Upper lobe of left lung (tissue), 6 donors: ENCODE data around the gene SLC25A26. TPM values are rescaled to one million over a fixed set of nuclear protein-coding genes. Genes with fewer than 3 reads are reported as not detected.

ENCODE experiments used
- ATAC-seq, 2 donors: fragments of 200-7000 bp; cut with Tn5 transposase; one replicate each; pipeline ENCODE4 v1.9.1; 2022; ENCODE audit warnings: mild to moderate bottlenecking in 2 of 2, moderate library complexity in 2 of 2; ENCODE audit not compliant: low FRiP score in 2 of 2
- DNase-seq, 2 donors: peaks; one replicate each; pipeline ENCODE4 v3.0.0-alpha.2; 2019 to 2020
- H3K27ac ChIP-seq, 4 donors: fragments of 200-600 bp; sonication (generic); one replicate each; pipeline ENCODE4 v1.5.1; 2016 to 2019
- H3K27me3 ChIP-seq, 4 donors: fragments of 200-600 bp; sonication (generic); one replicate each; pipeline ENCODE4 v1.5.1; 2017 to 2019
- H3K36me3 ChIP-seq, 4 donors: fragments of 200-600 bp; sonication (generic); one replicate each; pipeline ENCODE4 v1.5.1; 2016 to 2019
- H3K4me1 ChIP-seq, 4 donors: fragments of 200-600 bp; sonication (generic); one replicate each; pipeline ENCODE4 v1.5.1; 2018 to 2019
- H3K4me3 ChIP-seq, 4 donors: fragments of 200-600 bp; sonication (generic); one replicate each; pipeline ENCODE4 v1.5.1; 2017 to 2019; ENCODE audit warnings: mild to moderate bottlenecking in 2 of 4, moderate library complexity in 1 of 4
- H3K9me3 ChIP-seq, 4 donors: fragments of 200-600 bp; sonication (generic); one replicate each; pipeline ENCODE4 v1.5.1; 2018 to 2019
- CTCF ChIP-seq, 6 experiments: fragments of 450-650 bp in 4 of 6; fragments of 200-600 bp in 2 of 6; sonication (generic) in 2 of 6; IDR thresholded peaks; one replicate each; pipeline ENCODE4 v1.5.1; 2016 to 2019; ENCODE audit warnings: antibody characterized with exemption in 6 of 6
- EP300 ChIP-seq, 4 donors: sonication (generic); formaldehyde crosslinking; IDR thresholded peaks; one replicate each; pipeline ENCODE4 v1.5.1; 2017; ENCODE audit warnings: antibody characterized with exemption in 4 of 4, control low read depth in 2 of 4
- POLR2A ChIP-seq, 4 donors: fragments of 450-650 bp; IDR thresholded peaks; one replicate each; pipeline ENCODE4 v1.5.1; 2016 to 2017; ENCODE audit warnings: antibody characterized with exemption in 4 of 4, mild to moderate bottlenecking in 2 of 4
- POLR2AphosphoS5 ChIP-seq, 2 donors: sonication (generic); formaldehyde crosslinking; IDR thresholded peaks; one replicate each; pipeline ENCODE4 v1.5.1; 2017; ENCODE audit warnings: antibody characterized with exemption in 2 of 2
- WGBS, 2 donors: methylation state at CpG; one replicate each; pipeline ENCODE4 v1.1.5; 2017 to 2018; 5-methylcytosine and 5-hydroxymethylcytosine counted together
- total RNA-seq, 6 donors: library from RNA; depleted of rRNA in 4 of 6; stranded (reverse); fragments of >200 nt in 4 of 6; gene quantifications; one replicate each; pipeline versions ENCODE4 v1.1.0 to v1.2.1, GENCODE V29; 2016 to 2021
- donor health status: DM: no; HTN: no; CAD: no; lungs with moderate emphysema.
- donor health status: DM: no; HTN: yes; CAD: no; lungs with severe emphysema.

The SLC25A26 gene
- total RNA-seq, 6 donors from 2014 or later: 8.4 to 18.8 (median 17.0) TPM

- DNase-seq (no peak), ATAC-seq (no peak)
- TF ChIP-seq EP300 (IDR thresholded peaks at IDR 0.05): no peak
- no peaks in the 10 kb centered on the region for H3K27me3 ChIP-seq
- H3K4me1 ChIP-seq: no peaks in the 10 kb centered on the region
- no peak overlapping the region for H3K27ac ChIP-seq
- H3K4me3 ChIP-seq: no peak overlapping the region
- H3K36me3 ChIP-seq: peaks cover 0 to 13% (median 0%) of the 10 kb centered on the region in 4 donors
- H3K9me3 ChIP-seq: no peaks in the 10 kb centered on the region
- WGBS, 2 donors: 94% methylated on average over 4 of the region's 4 CpGs
Measured at GRCh38 chr3:66260431-66260830, 39.6 kb downstream of the SLC25A26 start.

- DNase-seq: no peak
- WGBS, 2 donors: 85 to 99% methylated on average over 4 of the region's 4 CpGs
- Histone ChIP-seq H3K27me3 (no peaks in the 10 kb centered on the region), H3K36me3 (peaks cover 0 to 13% (median 0%) of the 10 kb centered on the region in 4 donors), H3K27ac (no peak overlapping the region), H3K9me3 (no peaks in the 10 kb centered on the region), H3K4me1 (no peaks in the 10 kb centered on the region), H3K4me3 (no peak overlapping the region)
- TF ChIP-seq POLR2AphosphoS5 (IDR thresholded peaks at IDR 0.05): no peak
- no peak for TF ChIP-seq EP300 (IDR thresholded peaks at IDR 0.05)
- ATAC-seq: no peak
Measured at GRCh38 chr3:66261355-66261754, 40.6 kb downstream of the SLC25A26 start.

- DNase-seq (no peak), ATAC-seq (no peak)
- Histone ChIP-seq H3K27me3 (no peaks in the 10 kb centered on the region), H3K4me3 (no peak overlapping the region), H3K9me3 (no peaks in the 10 kb centered on the region), H3K27ac (no peak overlapping the region), H3K4me1 (peaks cover 0 to 9% (median 5%) of the 10 kb centered on the region in 4 donors), H3K36me3 (peaks cover 0 to 7% (median 0%) of the 10 kb centered on the region in 4 donors)
- TF ChIP-seq EP300 (IDR thresholded peaks at IDR 0.05) (no peak), POLR2AphosphoS5 (IDR thresholded peaks at IDR 0.05) (no peak), POLR2A (IDR thresholded peaks at IDR 0.05) (no peak), CTCF (IDR thresholded peaks at IDR 0.05) (no peak)
- 93 to 97% methylated on average over 2 of the region's 2 CpGs for WGBS, 2 donors
Measured at GRCh38 chr3:66265649-66266048, 44.8 kb downstream of the SLC25A26 start.

- Histone ChIP-seq H3K27me3 (no peaks in the 10 kb centered on the region), H3K27ac (no peak overlapping the region), H3K4me1 (peaks cover 0 to 11% (median 5%) of the 10 kb centered on the region in 4 donors), H3K36me3 (peaks cover 0 to 7% (median 0%) of the 10 kb centered on the region in 4 donors), H3K4me3 (no peak overlapping the region), H3K9me3 (no peaks in the 10 kb centered on the region)
- no peak for ATAC-seq
- DNase-seq: no peak
- TF ChIP-seq EP300 (IDR thresholded peaks at IDR 0.05): no peak
Measured at GRCh38 chr3:66266551-66266950, 45.8 kb downstream of the SLC25A26 start.

- Histone ChIP-seq H3K9me3 (no peaks in the 10 kb centered on the region), H3K4me1 (peaks cover 0 to 11% (median 5%) of the 10 kb centered on the region in 4 donors), H3K4me3 (no peak overlapping the region), H3K27ac (no peak overlapping the region), H3K27me3 (no peaks in the 10 kb centered on the region), H3K36me3 (peaks cover 0 to 4% (median 0%) of the 10 kb centered on the region in 4 donors)
- TF ChIP-seq CTCF (IDR thresholded peaks at IDR 0.05) (no peak), POLR2A (IDR thresholded peaks at IDR 0.05) (no peak), EP300 (IDR thresholded peaks at IDR 0.05) (no peak), POLR2AphosphoS5 (IDR thresholded peaks at IDR 0.05) (no peak)
- no peak for ATAC-seq
- 61 to 72% methylated on average over 4 of the region's 4 CpGs for WGBS, 2 donors
- DNase-seq: no peak
Measured at GRCh38 chr3:66267031-66267430, 46.2 kb downstream of the SLC25A26 start.

GRCh38 chr3:66267906-66268305 is 47.1 kb downstream of the SLC25A26 start:
- peaks cover 0 to 11% (median 5%) of the 10 kb centered on the region in 4 donors for H3K4me1 ChIP-seq
- WGBS, 2 donors: 90% methylated on average over 5 of the region's 5 CpGs
- TF ChIP-seq CTCF (IDR thresholded peaks at IDR 0.05) (no peak), POLR2AphosphoS5 (IDR thresholded peaks at IDR 0.05) (no peak), EP300 (IDR thresholded peaks at IDR 0.05) (no peak), POLR2A (IDR thresholded peaks at IDR 0.05) (no peak)
- H3K9me3 ChIP-seq: no peaks in the 10 kb centered on the region
- peaks cover 0 to 4% (median 0%) of the 10 kb centered on the region in 4 donors for H3K36me3 ChIP-seq
- DNase-seq (no peak), ATAC-seq (no peak)
- H3K27ac ChIP-seq: no peak overlapping the region
- no peak overlapping the region for H3K4me3 ChIP-seq
- H3K27me3 ChIP-seq: no peaks in the 10 kb centered on the region
